ENCODE measurements around the gene LDLRAD1. TPM values are rescaled to one million over a fixed set of nuclear protein-coding genes. Genes with fewer than 3 reads are reported as not detected.
"Not testable (repeated sequence)": the region's sequence is repeated elsewhere in the genome, so short reads cannot be mapped to it uniquely, and the experiment has no call there.

LDLRAD1 gene
- total RNA-seq, 1 donor = not detected

DNA sequence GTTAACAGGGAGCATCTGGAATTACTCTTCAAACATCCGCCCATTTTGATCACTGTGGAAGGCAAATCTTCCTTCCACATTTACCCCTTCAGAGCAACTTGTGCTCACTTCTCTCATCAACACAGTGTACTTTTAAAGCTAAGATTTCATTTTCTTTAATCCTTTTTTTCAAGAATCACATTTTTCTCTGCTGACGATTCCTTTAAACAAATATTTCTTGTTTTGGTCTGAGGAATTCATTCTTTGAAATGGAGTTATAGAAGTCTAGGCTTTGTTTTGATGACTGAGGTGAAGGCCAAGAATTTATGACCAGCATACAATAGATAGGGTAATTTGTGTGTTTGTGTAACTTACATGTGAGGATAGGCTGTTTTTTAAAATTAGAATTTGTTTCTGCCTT, 46.3 kb downstream of the LDLRAD1 start:
- TF ChIP-seq, protein P1, sequence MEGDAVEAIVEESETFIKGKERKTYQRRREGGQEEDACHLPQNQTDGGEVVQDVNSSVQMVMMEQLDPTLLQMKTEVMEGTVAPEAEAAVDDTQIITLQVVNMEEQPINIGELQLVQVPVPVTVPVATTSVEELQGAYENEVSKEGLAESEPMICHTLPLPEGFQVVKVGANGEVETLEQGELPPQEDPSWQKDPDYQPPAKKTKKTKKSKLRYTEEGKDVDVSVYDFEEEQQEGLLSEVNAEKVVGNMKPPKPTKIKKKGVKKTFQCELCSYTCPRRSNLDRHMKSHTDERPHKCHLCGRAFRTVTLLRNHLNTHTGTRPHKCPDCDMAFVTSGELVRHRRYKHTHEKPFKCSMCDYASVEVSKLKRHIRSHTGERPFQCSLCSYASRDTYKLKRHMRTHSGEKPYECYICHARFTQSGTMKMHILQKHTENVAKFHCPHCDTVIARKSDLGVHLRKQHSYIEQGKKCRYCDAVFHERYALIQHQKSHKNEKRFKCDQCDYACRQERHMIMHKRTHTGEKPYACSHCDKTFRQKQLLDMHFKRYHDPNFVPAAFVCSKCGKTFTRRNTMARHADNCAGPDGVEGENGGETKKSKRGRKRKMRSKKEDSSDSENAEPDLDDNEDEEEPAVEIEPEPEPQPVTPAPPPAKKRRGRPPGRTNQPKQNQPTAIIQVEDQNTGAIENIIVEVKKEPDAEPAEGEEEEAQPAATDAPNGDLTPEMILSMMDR (IDR thresholded peaks at IDR 0.05; ENCODE audit: extremely low read depth, low read depth, low read length) = no peak
- Histone ChIP-seq H3K27ac (ENCODE audit: low read depth, low read length) (no peak overlapping the region), H2AFZ (ENCODE audit: low read length) (no peak overlapping the region), H3K9me3 (ENCODE audit: low read depth, low read length) (no peaks in the 10 kb centered on the region), H3K4me3 (ENCODE audit: insufficient read depth, low read length) (no peak overlapping the region), H3K27me3 (ENCODE audit: insufficient read depth, low read length) (no peaks in the 10 kb centered on the region), H3K4me2 (ENCODE audit: insufficient read depth, low read length) (no peak overlapping the region), H4K20me1 (ENCODE audit: insufficient read depth, low read length) (no peaks in the 10 kb centered on the region), H3K36me3 (ENCODE audit: insufficient read depth, low read length) (peaks cover 20% of the 10 kb centered on the region), H3K79me2 (ENCODE audit: insufficient read depth, low read length) (no peaks in the 10 kb centered on the region), H3K4me1 (ENCODE audit: insufficient read depth, low read length) (peaks cover 8% of the 10 kb centered on the region)
- no peak for DNase-seq (ENCODE audit: insufficient read length, low spot score, missing footprints)

GRCh38 chr1:53969323-53969722, 48.7 kb downstream of the LDLRAD1 start:
- not testable (repeated sequence) for H3K79me2 ChIP-seq (ENCODE audit: insufficient read depth, low read length); H3K4me2 ChIP-seq (ENCODE audit: insufficient read depth, low read length); H3K4me1 ChIP-seq (ENCODE audit: insufficient read depth, low read length); H2AFZ ChIP-seq (ENCODE audit: low read length); H3K9me3 ChIP-seq (ENCODE audit: low read depth, low read length); H3K27me3 ChIP-seq (ENCODE audit: insufficient read depth, low read length); H4K20me1 ChIP-seq (ENCODE audit: insufficient read depth, low read length); H3K27ac ChIP-seq (ENCODE audit: low read depth, low read length); DNase-seq (ENCODE audit: insufficient read length, low spot score, missing footprints); H3K4me3 ChIP-seq (ENCODE audit: insufficient read depth, low read length)
- H3K36me3 ChIP-seq (ENCODE audit: insufficient read depth, low read length) = peaks cover 30% of the 10 kb centered on the region

DNA sequence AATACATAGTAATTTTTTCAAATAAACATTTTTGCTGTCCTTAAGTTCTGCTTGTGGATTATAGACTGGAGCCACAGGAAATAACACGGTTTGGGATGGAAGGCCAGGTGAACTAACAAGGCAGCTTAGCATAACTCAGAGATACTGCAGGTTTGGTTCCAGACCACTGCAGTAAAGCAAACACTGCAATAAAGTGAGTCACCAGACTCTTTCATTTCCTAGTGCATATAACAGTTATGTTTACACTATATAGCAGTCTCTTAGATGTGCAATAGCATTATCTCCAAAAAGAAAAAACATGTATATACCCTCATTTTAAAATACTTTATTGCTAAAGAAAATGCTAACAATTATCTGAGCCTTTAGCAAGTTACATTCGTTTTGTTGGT, 49.9 kb downstream of the LDLRAD1 start:
- Histone ChIP-seq H3K27ac (ENCODE audit: low read depth, low read length) (no peak overlapping the region), H3K27me3 (ENCODE audit: insufficient read depth, low read length) (no peaks in the 10 kb centered on the region), H2AFZ (ENCODE audit: low read length) (no peak overlapping the region), H3K4me3 (ENCODE audit: insufficient read depth, low read length) (no peak overlapping the region), H3K36me3 (ENCODE audit: insufficient read depth, low read length) (peaks cover 35% of the 10 kb centered on the region), H3K4me2 (ENCODE audit: insufficient read depth, low read length) (no peak overlapping the region), H3K4me1 (ENCODE audit: insufficient read depth, low read length) (peaks cover 8% of the 10 kb centered on the region), H3K9me3 (ENCODE audit: low read depth, low read length) (no peaks in the 10 kb centered on the region), H4K20me1 (ENCODE audit: insufficient read depth, low read length) (peaks cover 4% of the 10 kb centered on the region), H3K79me2 (ENCODE audit: insufficient read depth, low read length) (no peaks in the 10 kb centered on the region)
- TF ChIP-seq, protein P1 (IDR thresholded peaks at IDR 0.05; ENCODE audit: extremely low read depth, low read depth, low read length) = no peak
- DNase-seq (ENCODE audit: insufficient read length, low spot score, missing footprints) = no peak

DNA sequence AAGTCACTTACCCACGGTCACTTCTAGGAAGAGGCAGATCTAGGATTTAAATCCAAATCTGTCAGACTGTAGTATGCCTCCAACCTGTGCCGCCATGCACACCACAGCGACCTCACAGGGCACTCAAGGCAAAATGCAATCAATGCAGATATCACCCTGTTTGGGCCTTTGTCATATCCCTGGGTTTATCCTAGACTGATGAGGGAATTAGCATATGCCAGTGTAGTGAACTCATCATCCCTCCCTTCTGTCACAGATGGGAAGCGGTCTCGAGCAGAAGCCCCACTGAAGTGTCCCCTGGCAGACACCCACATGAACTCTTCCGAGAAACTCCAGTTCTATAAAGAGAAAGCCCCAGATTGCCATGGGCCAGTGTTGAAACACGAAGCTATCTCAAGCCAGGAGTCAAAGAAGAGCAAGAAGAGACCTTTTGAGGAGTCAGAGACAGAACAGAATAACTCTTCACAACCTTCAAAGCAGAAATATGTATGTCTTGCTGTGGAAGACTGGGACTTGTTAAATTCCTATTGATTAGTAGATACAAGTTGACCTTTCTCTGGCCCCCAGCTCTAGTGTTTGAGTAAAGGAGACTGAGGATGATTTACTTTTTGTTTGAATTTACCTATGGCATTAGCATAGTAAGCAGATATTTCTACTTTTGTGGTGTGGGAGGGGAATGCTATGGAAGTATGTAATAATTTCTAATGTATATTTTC, 50.4 kb downstream of the LDLRAD1 start:
- peaks cover 5% of the 10 kb centered on the region for H4K20me1 ChIP-seq (ENCODE audit: insufficient read depth, low read length)
- no peaks in the 10 kb centered on the region for H3K79me2 ChIP-seq (ENCODE audit: insufficient read depth, low read length)
- no peak overlapping the region for H3K4me3 ChIP-seq (ENCODE audit: insufficient read depth, low read length)
- no peak overlapping the region for H3K4me2 ChIP-seq (ENCODE audit: insufficient read depth, low read length)
- TF ChIP-seq, protein P1 (IDR thresholded peaks at IDR 0.05; ENCODE audit: extremely low read depth, low read depth, low read length) = no peak
- no peak overlapping the region for H2AFZ ChIP-seq (ENCODE audit: low read length)
- H3K27ac ChIP-seq (ENCODE audit: low read depth, low read length) = no peak overlapping the region
- H3K36me3 ChIP-seq (ENCODE audit: insufficient read depth, low read length) = peaks cover 40% of the 10 kb centered on the region
- no peaks in the 10 kb centered on the region for H3K27me3 ChIP-seq (ENCODE audit: insufficient read depth, low read length)
- no peak for DNase-seq (ENCODE audit: insufficient read length, low spot score, missing footprints)
- peaks cover 8% of the 10 kb centered on the region for H3K4me1 ChIP-seq (ENCODE audit: insufficient read depth, low read length)
- no peaks in the 10 kb centered on the region for H3K9me3 ChIP-seq (ENCODE audit: low read depth, low read length)

Measured in osteoblast (primary cell).